D721Med (cell line): ENCODE measurements around the gene ZSWIM1.

Source experiments
- DNase-seq: peaks from one replicate; pipeline ENCODE4 v3.0.0; 2011; ENCODE audit warnings: low spot score; ENCODE audit not compliant: insufficient read length
- FAIRE-seq: peaks from 2 replicates; lab custom pipeline; 2011; peaks lifted over from hg19 to GRCh38; lab: Jason Lieb, UNC
- CTCF ChIP-seq: IDR thresholded peaks from 2 replicates; pipeline ENCODE4 v1.5.1; 2012; ENCODE audit warnings: mild to moderate bottlenecking, control low read depth; ENCODE audit not compliant: insufficient read depth; ENCODE audit errors: missing control alignments

Gene ZSWIM1

GRCh38 chr20:45848421-45848820 is 32.6 kb upstream of the ZSWIM1 start:
- FAIRE-seq, result no peak
- DNase-seq, result no peak
- no peak for TF ChIP-seq CTCF

- no peak for FAIRE-seq
- TF ChIP-seq CTCF, result no peak
- DNase-seq, result no peak
Measured at GRCh38 chr20:45848969-45849582, 32.0 kb upstream of the ZSWIM1 start.

GRCh38 chr20:45850238-45850637 is 30.8 kb upstream of the ZSWIM1 start:
- TF ChIP-seq CTCF, result no peak
- DNase-seq (no peak), FAIRE-seq (no peak)

- DNase-seq (no peak), FAIRE-seq (no peak)
- TF ChIP-seq CTCF, result no peak
Measured at GRCh38 chr20:45850926-45851325, 30.1 kb upstream of the ZSWIM1 start.

GRCh38 chr20:45851501-45851900 is 29.5 kb upstream of the ZSWIM1 start:
- no peak for TF ChIP-seq CTCF
- FAIRE-seq, result no peak
- no peak for DNase-seq

GRCh38 chr20:45852326-45852725 is 28.7 kb upstream of the ZSWIM1 start:
- FAIRE-seq, result no peak

More at GRCh38 chr20:45852326-45852725, 28.7 kb upstream of the ZSWIM1 start:
- DNase-seq, result no peak
- TF ChIP-seq CTCF, result no peak
